Kidney epithelial cell (primary cell): ENCODE results near the gene PCAT6. TPM values are rescaled to one million over a fixed set of nuclear protein-coding genes. Genes with fewer than 3 reads are reported as not detected.
"Not testable (repeated sequence)": the region's sequence is repeated elsewhere in the genome, so short reads cannot be mapped to it uniquely, and the experiment has no call there.

ENCODE experiments used
- DNase-seq: peaks from one replicate; pipeline ENCODE4 v3.0.0-alpha.2; 2010; ENCODE audit warnings: low read depth
- H3K27me3 ChIP-seq: 2 replicates; pipeline ENCODE4 v1.6.0; 2011; ENCODE audit warnings: low read length; ENCODE audit not compliant: control insufficient read depth, insufficient read depth
- H3K36me3 ChIP-seq: 2 replicates; pipeline ENCODE4 v1.5.1; 2011; ENCODE audit warnings: low read length; ENCODE audit not compliant: control insufficient read depth, insufficient read depth
- H3K4me3 ChIP-seq: 2 replicates; pipeline ENCODE4 v1.5.1; 2011; ENCODE audit warnings: low read depth, mild to moderate bottlenecking, control low read depth, low read length
- total RNA-seq: library from RNA; depleted of rRNA; stranded (reverse); fragments of >200 nt; gene quantifications from 2 replicates; pipeline ENCODE4 v1.2.3, GENCODE V29; 2015
- TF ChIP-seq, protein P1 (sequence below): IDR thresholded peaks from 2 replicates; pipeline ENCODE4 v1.5.1; 2011; ENCODE audit warnings: mild to moderate bottlenecking, moderate library complexity, low read length, control low read depth, inconsistent platforms; ENCODE audit not compliant: insufficient read depth, poor library complexity, severe bottlenecking

The PCAT6 gene
- total RNA-seq, 1 donor from 2014 or later = not detected

- DNase-seq = no peak
- no peaks in the 10 kb centered on the region for H3K36me3 ChIP-seq
- TF ChIP-seq, protein P1, sequence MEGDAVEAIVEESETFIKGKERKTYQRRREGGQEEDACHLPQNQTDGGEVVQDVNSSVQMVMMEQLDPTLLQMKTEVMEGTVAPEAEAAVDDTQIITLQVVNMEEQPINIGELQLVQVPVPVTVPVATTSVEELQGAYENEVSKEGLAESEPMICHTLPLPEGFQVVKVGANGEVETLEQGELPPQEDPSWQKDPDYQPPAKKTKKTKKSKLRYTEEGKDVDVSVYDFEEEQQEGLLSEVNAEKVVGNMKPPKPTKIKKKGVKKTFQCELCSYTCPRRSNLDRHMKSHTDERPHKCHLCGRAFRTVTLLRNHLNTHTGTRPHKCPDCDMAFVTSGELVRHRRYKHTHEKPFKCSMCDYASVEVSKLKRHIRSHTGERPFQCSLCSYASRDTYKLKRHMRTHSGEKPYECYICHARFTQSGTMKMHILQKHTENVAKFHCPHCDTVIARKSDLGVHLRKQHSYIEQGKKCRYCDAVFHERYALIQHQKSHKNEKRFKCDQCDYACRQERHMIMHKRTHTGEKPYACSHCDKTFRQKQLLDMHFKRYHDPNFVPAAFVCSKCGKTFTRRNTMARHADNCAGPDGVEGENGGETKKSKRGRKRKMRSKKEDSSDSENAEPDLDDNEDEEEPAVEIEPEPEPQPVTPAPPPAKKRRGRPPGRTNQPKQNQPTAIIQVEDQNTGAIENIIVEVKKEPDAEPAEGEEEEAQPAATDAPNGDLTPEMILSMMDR = no peak
- no peaks in the 10 kb centered on the region for H3K27me3 ChIP-seq
- no peak overlapping the region for H3K4me3 ChIP-seq
Observed at GRCh38 chr1:202788800-202789199, 22.0 kb upstream of the PCAT6 start.

GRCh38 chr1:202791077-202791747, 19.5 kb upstream of the PCAT6 start:
- Histone ChIP-seq H3K4me3 (no peak overlapping the region), H3K36me3 (no peaks in the 10 kb centered on the region), H3K27me3 (no peaks in the 10 kb centered on the region)
- TF ChIP-seq, protein P1 = no peak
- DNase-seq = no peak

GRCh38 chr1:202794051-202794740, 16.6 kb upstream of the PCAT6 start:
- H3K36me3 ChIP-seq = no peaks in the 10 kb centered on the region
- H3K4me3 ChIP-seq = no peak overlapping the region
- H3K27me3 ChIP-seq = no peaks in the 10 kb centered on the region
- DNase-seq = no peak
- TF ChIP-seq, protein P1 = no peak

- not testable (repeated sequence) for DNase-seq, H3K36me3 ChIP-seq, H3K27me3 ChIP-seq, H3K4me3 ChIP-seq
Observed at GRCh38 chr1:202794931-202795330, 15.8 kb upstream of the PCAT6 start.

DNA sequence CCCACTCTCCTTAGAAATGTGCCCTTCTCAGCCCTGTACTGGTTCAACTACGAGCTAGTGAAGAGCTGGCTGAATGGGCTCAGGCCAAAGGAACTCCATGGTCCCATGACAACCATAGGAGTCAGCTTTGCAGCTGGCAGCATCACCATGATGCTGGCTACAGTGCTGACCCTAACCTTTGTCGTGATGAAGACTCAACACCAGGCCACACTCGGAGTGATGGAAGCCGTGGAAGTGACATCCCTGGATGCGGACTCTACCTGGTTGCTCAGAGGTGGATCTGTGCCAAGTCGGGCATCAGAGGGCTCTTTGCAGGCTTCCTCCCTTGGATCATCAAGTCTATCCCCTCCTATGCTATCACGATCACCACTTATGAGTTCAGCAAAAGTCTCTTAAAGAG, 14.1 kb upstream of the PCAT6 start:
- no peak overlapping the region for H3K4me3 ChIP-seq
- TF ChIP-seq, protein P1 = no peak

DNA sequence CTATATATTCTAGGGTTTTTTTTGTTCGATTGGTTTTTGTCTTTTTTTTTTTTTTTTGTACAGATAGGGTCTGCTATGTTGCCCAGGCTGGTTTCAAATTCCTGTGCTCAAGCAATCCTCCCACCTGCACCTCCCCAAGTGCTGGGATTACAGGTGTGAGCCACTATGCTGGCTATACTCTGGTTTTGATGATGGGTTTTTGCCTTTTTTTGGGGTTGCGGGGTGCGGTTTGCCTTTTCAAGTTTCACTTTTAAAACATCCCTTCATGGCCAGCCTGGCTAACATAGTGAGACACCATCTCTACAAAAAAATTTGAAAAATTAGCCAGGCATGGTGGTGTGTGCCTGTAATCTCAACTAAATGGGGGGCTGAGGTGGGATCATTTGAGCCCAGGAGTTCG, 12.5 kb upstream of the PCAT6 start:
- DNase-seq = no peak
- H3K4me3 ChIP-seq = no peak overlapping the region

More for the DNA sequence above, 14.1 kb upstream of the PCAT6 start:
- Histone ChIP-seq H3K36me3 (no peaks in the 10 kb centered on the region), H3K27me3 (no peaks in the 10 kb centered on the region)
- DNase-seq = no peak

More for the DNA sequence above, 12.5 kb upstream of the PCAT6 start:
- no peaks in the 10 kb centered on the region for H3K36me3 ChIP-seq
- TF ChIP-seq, protein P1 = no peak
- no peaks in the 10 kb centered on the region for H3K27me3 ChIP-seq
